ENCODE data around the gene TNS3. TPM values are rescaled to one million over a fixed set of nuclear protein-coding genes. Genes with fewer than 3 reads are reported as not detected.
A peak's percentile ranks its signal among the peaks of the same experiment; 100 is the strongest.

TNS3 gene
- polyA plus RNA-seq, 1 donor from 2014 or later, result 12.5 TPM

DNA sequence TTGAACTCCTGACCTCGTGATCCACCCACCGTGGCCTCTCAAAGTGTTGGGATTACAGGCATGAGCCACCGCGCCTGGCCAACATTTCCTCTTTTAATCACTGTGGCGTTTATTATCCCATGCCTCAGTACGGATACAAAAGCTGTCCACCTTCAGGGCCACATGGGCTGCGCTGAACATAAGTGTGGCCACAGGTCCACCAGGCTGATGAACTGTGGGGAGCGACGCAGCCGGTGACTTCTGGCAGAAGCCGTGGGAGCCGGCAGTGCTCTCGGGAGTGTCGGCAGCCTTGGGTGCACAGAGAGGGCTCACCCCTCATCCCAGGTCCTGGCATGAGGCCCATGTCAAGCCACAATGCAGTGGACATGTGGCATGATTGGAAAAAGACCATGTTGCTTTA, 223.6 kb downstream of the TNS3 start:
- Mint-ChIP-seq H3K4me1 (peaks cover 0 to 1% (median 0%) of the 10 kb centered on the region in 3 donors), H3K36me3 (peaks cover 2% of the 10 kb centered on the region), H3K4me3 (no peak overlapping the region), H3K9me3 (no peaks in the 10 kb centered on the region), H3K27ac (no peak overlapping the region), H3K27me3 (no peaks in the 10 kb centered on the region)

- H3K4me1 Mint-ChIP-seq, result peaks cover 0 to 1% (median 0%) of the 10 kb centered on the region in 3 donors
- H3K27ac Mint-ChIP-seq, result no peak overlapping the region
- H3K36me3 Mint-ChIP-seq, result peaks cover 2% of the 10 kb centered on the region
- no peaks in the 10 kb centered on the region for H3K27me3 Mint-ChIP-seq
- no peaks in the 10 kb centered on the region for H3K9me3 Mint-ChIP-seq
- H3K4me3 Mint-ChIP-seq, result no peak overlapping the region
Measured at GRCh38 chr7:47357863-47358262, 224.0 kb downstream of the TNS3 start.

GRCh38 chr7:47357361-47357760, 224.6 kb downstream of the TNS3 start:
- Mint-ChIP-seq H3K27me3 (no peaks in the 10 kb centered on the region), H3K27ac (no peak overlapping the region), H3K36me3 (peaks cover 2% of the 10 kb centered on the region), H3K9me3 (no peaks in the 10 kb centered on the region), H3K4me3 (no peak overlapping the region), H3K4me1 (peaks cover 0 to 1% (median 0%) of the 10 kb centered on the region in 3 donors)

DNA sequence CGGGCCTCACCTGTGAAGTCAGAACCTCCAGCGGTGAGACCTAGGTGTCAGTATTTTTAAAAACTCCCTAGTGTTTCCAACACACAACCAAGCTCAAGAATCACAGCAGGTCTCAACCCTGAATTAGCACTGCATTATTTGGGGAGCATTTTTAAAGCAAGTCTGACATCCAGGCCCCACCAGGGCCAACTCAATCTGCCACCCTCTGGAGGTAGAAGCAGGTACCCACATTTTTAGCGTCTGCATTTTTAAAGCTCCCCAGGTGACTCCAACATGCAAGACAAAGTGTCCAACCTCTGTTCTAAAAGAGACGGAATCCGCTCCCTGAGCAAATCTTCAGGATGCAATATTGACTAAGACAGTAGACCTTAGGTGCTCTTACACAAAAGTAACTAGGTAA, 225.7 kb downstream of the TNS3 start:
- H3K36me3 Mint-ChIP-seq, result peaks cover 2% of the 10 kb centered on the region
- no peak overlapping the region for H3K4me3 Mint-ChIP-seq
- H3K27ac Mint-ChIP-seq, result no peak overlapping the region
- H3K4me1 Mint-ChIP-seq, result peaks cover 0 to 1% (median 0%) of the 10 kb centered on the region in 3 donors
- no peaks in the 10 kb centered on the region for H3K9me3 Mint-ChIP-seq
- H3K27me3 Mint-ChIP-seq, result no peaks in the 10 kb centered on the region

DNA sequence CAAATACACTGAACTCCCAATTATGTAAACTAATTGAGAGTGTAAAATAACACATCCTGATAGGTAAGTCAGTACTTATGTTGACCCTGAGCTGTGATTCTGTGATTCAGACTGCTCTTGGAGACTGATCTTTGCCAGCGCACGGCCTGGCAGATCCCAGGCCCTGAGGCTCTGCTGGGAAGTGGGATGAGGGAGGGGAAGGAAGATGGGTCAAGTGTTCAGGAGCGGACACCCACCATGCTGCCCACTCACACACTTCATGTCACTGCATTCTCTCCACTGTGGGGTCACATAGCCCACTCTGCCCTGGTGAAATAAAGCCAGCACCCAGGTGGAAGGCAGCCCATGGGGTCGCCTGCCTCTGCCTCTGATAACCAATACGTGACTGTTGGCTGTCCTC, 226.2 kb downstream of the TNS3 start:
- H3K36me3 Mint-ChIP-seq, result peaks cover 2% of the 10 kb centered on the region
- no peaks in the 10 kb centered on the region for H3K9me3 Mint-ChIP-seq
- H3K27me3 Mint-ChIP-seq, result no peaks in the 10 kb centered on the region
- H3K27ac Mint-ChIP-seq, result peak overlapping the region in 1 of 3 donors; percentile 53
- peaks cover 0 to 1% (median 0%) of the 10 kb centered on the region in 3 donors for H3K4me1 Mint-ChIP-seq
- H3K4me3 Mint-ChIP-seq, result no peak overlapping the region

- peaks cover 3% of the 10 kb centered on the region for H3K36me3 Mint-ChIP-seq
- peaks cover 0 to 1% (median 0%) of the 10 kb centered on the region in 3 donors for H3K4me1 Mint-ChIP-seq
- no peak overlapping the region for H3K27ac Mint-ChIP-seq
- H3K27me3 Mint-ChIP-seq, result no peaks in the 10 kb centered on the region
- no peak overlapping the region for H3K4me3 Mint-ChIP-seq
- H3K9me3 Mint-ChIP-seq, result no peaks in the 10 kb centered on the region
Measured at GRCh38 chr7:47354831-47355541, 226.9 kb downstream of the TNS3 start.

DNA sequence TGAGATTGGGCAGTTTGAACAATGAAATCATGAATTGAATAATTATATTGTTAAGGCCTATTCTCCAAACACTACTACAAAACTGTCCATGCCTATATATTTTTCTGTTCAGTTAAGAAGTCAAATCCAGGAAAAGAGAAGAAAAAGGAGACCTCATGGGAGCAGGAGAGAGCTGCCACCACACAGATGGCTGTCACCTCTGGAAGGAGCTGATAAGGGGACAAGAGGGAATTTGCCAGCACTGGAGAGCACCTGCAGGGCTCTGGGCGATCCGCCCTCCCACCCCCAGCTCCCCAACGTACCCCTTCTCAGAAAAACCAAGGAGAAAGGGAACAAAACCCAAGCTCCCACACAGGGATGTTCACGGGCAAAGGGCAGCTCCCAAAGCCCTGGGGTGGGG, 227.8 kb downstream of the TNS3 start:
- no peak overlapping the region for H3K4me3 Mint-ChIP-seq
- H3K27ac Mint-ChIP-seq, result no peak overlapping the region
- H3K27me3 Mint-ChIP-seq, result no peaks in the 10 kb centered on the region
- H3K36me3 Mint-ChIP-seq, result peaks cover 2% of the 10 kb centered on the region
- H3K4me1 Mint-ChIP-seq, result peaks cover 0 to 1% (median 0%) of the 10 kb centered on the region in 3 donors
- H3K9me3 Mint-ChIP-seq, result no peaks in the 10 kb centered on the region

GRCh38 chr7:47352394-47352968, 229.4 kb downstream of the TNS3 start:
- H3K9me3 Mint-ChIP-seq, result no peaks in the 10 kb centered on the region
- H3K27me3 Mint-ChIP-seq, result no peaks in the 10 kb centered on the region
- peaks cover 2% of the 10 kb centered on the region for H3K36me3 Mint-ChIP-seq
- peaks cover 0 to 1% (median 0%) of the 10 kb centered on the region in 3 donors for H3K4me1 Mint-ChIP-seq
- H3K4me3 Mint-ChIP-seq, result no peak overlapping the region
- H3K27ac Mint-ChIP-seq, result no peak overlapping the region

DNA sequence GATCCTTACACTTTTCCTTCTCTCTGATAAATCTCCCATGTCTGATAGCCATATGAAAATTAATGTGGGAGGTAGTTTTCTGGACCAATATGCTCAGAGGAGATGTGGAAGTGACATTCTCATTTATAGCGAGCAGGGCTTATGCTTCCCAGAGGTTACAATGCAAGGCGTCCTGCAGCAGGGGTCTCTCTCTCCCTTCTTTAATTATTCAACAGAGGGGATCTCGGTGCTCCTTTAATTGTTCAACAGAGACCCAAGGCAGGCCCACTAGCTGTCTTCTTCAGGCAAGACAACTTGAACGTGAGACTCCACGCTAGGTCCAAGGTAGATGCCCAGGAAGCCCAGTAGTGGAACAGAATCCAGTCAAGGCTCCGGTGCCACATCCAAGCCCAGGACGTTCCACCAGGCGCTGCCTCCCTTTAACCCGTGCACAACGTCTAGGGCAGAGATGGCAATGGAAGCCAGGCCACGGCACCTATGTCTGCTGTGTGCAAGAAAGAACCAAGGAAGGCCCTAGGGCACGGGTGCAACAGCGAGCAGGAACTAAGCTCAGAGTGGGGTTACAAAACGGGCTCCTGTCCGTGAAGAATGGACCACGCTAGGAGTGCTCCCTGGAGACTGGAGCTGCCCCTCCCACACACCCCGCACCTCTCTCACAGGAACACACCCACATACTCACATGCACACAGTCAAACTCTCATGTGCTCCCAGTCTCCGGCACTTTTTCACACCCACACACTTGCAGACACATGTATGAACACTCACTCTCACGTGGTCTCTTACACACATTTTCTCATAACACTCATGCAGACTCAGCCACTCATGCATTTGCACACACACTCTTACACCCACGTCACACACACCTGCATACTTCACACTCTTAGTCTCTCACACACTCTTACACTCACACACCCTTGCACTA, 230.4 kb downstream of the TNS3 start:
- Mint-ChIP-seq H3K4me1 (peaks cover 0 to 1% (median 0%) of the 10 kb centered on the region in 3 donors), H3K4me3 (no peak overlapping the region), H3K36me3 (peaks cover 2% of the 10 kb centered on the region)

GRCh38 chr7:47350425-47350824, 231.5 kb downstream of the TNS3 start:
- Mint-ChIP-seq H3K27me3 (no peaks in the 10 kb centered on the region), H3K36me3 (peaks cover 4% of the 10 kb centered on the region), H3K9me3 (no peaks in the 10 kb centered on the region), H3K4me1 (no peaks in the 10 kb centered on the region), H3K27ac (no peak overlapping the region), H3K4me3 (no peak overlapping the region)

More for the DNA sequence above, 230.4 kb downstream of the TNS3 start:
- H3K27me3 Mint-ChIP-seq, result no peaks in the 10 kb centered on the region
- no peak overlapping the region for H3K27ac Mint-ChIP-seq
- no peaks in the 10 kb centered on the region for H3K9me3 Mint-ChIP-seq

- Mint-ChIP-seq H3K27me3 (no peaks in the 10 kb centered on the region), H3K9me3 (no peaks in the 10 kb centered on the region), H3K36me3 (peaks cover 9% of the 10 kb centered on the region), H3K4me3 (no peak overlapping the region), H3K27ac (peak overlapping the region in 1 of 3 donors; percentile 3), H3K4me1 (no peaks in the 10 kb centered on the region)
Measured at GRCh38 chr7:47349401-47349800, 232.5 kb downstream of the TNS3 start.

DNA sequence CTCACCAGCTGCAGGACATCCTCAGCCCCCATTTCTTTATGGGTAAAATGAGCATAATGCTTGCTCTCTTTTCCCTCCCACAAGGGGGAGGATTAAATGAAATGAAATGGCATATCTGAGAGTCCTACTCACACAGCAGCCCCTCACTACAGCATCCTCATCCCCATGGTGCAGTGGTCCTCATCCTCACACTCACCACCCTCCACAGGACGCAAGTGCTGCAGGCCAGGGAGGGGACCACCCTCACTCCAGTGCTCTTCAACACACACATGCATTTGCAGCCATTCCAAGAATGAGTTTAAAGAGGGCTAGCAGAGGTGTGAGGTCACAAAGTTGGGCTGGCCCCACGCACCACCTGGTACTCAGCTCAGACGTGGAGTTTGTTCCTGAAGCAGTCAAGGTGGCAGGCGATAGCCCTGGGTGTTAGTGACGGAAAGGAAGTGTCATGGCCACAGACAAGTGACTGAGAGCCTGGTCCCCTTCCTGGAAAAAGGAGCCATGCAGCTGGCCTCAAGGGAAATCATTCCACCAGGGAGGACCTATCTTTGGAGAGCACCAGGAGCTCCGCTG, 234.0 kb downstream of the TNS3 start:
- no peaks in the 10 kb centered on the region for H3K9me3 Mint-ChIP-seq
- no peaks in the 10 kb centered on the region for H3K4me1 Mint-ChIP-seq
- H3K36me3 Mint-ChIP-seq, result peaks cover 9% of the 10 kb centered on the region
- no peak overlapping the region for H3K4me3 Mint-ChIP-seq
- no peak overlapping the region for H3K27ac Mint-ChIP-seq
- no peaks in the 10 kb centered on the region for H3K27me3 Mint-ChIP-seq

GRCh38 chr7:47347346-47347745, 234.6 kb downstream of the TNS3 start:
- Mint-ChIP-seq H3K36me3 (peaks cover 9% of the 10 kb centered on the region), H3K27me3 (no peaks in the 10 kb centered on the region), H3K9me3 (no peaks in the 10 kb centered on the region), H3K27ac (no peak overlapping the region), H3K4me3 (no peak overlapping the region), H3K4me1 (no peaks in the 10 kb centered on the region)

- Mint-ChIP-seq H3K4me3 (no peak overlapping the region), H3K4me1 (no peaks in the 10 kb centered on the region), H3K9me3 (no peaks in the 10 kb centered on the region), H3K27me3 (no peaks in the 10 kb centered on the region), H3K27ac (no peak overlapping the region), H3K36me3 (peaks cover 9% of the 10 kb centered on the region)
Measured at GRCh38 chr7:47346377-47346914, 235.5 kb downstream of the TNS3 start.

GRCh38 chr7:47345857-47346298, 236.0 kb downstream of the TNS3 start:
- Mint-ChIP-seq H3K4me3 (no peak overlapping the region), H3K36me3 (peaks cover 9% of the 10 kb centered on the region), H3K9me3 (no peaks in the 10 kb centered on the region), H3K4me1 (no peaks in the 10 kb centered on the region), H3K27me3 (no peaks in the 10 kb centered on the region), H3K27ac (peak overlapping the region in 1 of 3 donors; percentile 59)

Measured in IgD-negative memory B cell (primary cell).